HL-60/S4 treated with phorbol 12-myristate 13-acetate at 8.2 ng/mL for 4 days and 3 days (cell line): ENCODE results near the gene MEX3B.

Experiments
- in situ Hi-C: fragments of 300-500 bp; cut with MboI; formaldehyde crosslinking; loops from 2 replicates; pipeline ENCODE4 v1.15.0; 2022; ENCODE audit warnings: low sequenced_read_pairs

The MEX3B gene

GRCh38 chr15:82045892-82046665, at the start of gene MEX3B:
Gene MEX3B (minus strand): TSS chr15:82046018. CDS start chr15:82045705, 313 bp downstream.
- in situ Hi-C loops, result no loop called here

- in situ Hi-C loops, result no loop called here
Observed at GRCh38 chr15:82093774-82094211, 48.0 kb upstream of the MEX3B start.

- in situ Hi-C loops, result no loop called here
Observed at GRCh38 chr15:82093325-82093724, 47.5 kb upstream of the MEX3B start.

GRCh38 chr15:82091636-82092140, 45.9 kb upstream of the MEX3B start:
- in situ Hi-C loops, result no loop called here

GRCh38 chr15:82086243-82086995, 40.6 kb upstream of the MEX3B start:
- in situ Hi-C loops, result no loop called here

GRCh38 chr15:82081914-82082762, 36.3 kb upstream of the MEX3B start:
- in situ Hi-C loops, result no loop called here

GRCh38 chr15:82080774-82081173, 35.0 kb upstream of the MEX3B start:
- in situ Hi-C loops, result no loop called here

GRCh38 chr15:82079736-82080135, 33.9 kb upstream of the MEX3B start:
- in situ Hi-C loops, result no loop called here

- in situ Hi-C loops, result no loop called here
Observed at GRCh38 chr15:82074610-82075009, 28.8 kb upstream of the MEX3B start.

- in situ Hi-C loops, result no loop called here
Observed at GRCh38 chr15:82072926-82073537, 27.2 kb upstream of the MEX3B start.

- in situ Hi-C loops, result no loop called here
Observed at GRCh38 chr15:82066455-82066854, 20.6 kb upstream of the MEX3B start.

GRCh38 chr15:82064824-82065223, 19.0 kb upstream of the MEX3B start:
- in situ Hi-C loops, result no loop called here

GRCh38 chr15:82062479-82063454, 16.9 kb upstream of the MEX3B start:
- in situ Hi-C loops, result no loop called here

GRCh38 chr15:82060817-82061216, 15.0 kb upstream of the MEX3B start:
- in situ Hi-C loops, result no loop called here

- in situ Hi-C loops, result no loop called here
Observed at GRCh38 chr15:82058517-82059204, 12.8 kb upstream of the MEX3B start.

- in situ Hi-C loops, result no loop called here
Observed at GRCh38 chr15:82058026-82058425, 12.2 kb upstream of the MEX3B start.

GRCh38 chr15:82056958-82057823, 11.4 kb upstream of the MEX3B start:
- in situ Hi-C loops, result no loop called here

- in situ Hi-C loops, result no loop called here
Observed at GRCh38 chr15:82052751-82053150, 6.9 kb upstream of the MEX3B start.
